Measurements from ENCODE around the gene IDH2. TPM values are rescaled to one million over a fixed set of nuclear protein-coding genes. Genes with fewer than 3 reads are reported as not detected.

The IDH2 gene
- total RNA-seq, 3 donors from 2014 or later = 29.9 to 73.5 (median 58.7) TPM

- Histone ChIP-seq H3K4me3 (no peak overlapping the region), H3K9me3 (no peaks in the 10 kb centered on the region), H3K27me3 (no peaks in the 10 kb centered on the region), H3K27ac (no peak overlapping the region), H3K36me3 (no peaks in the 10 kb centered on the region), H3K4me1 (no peaks in the 10 kb centered on the region)
- no peak for DNase-seq (ENCODE audit: low spot score in 2 of 2)
- no peak for TF ChIP-seq CTCF (IDR thresholded peaks at IDR 0.05)
- TF ChIP-seq POLR2A (IDR thresholded peaks at IDR 0.05) = no peak
- no peak for TF ChIP-seq POLR2AphosphoS5 (IDR thresholded peaks at IDR 0.05)
- intact Hi-C loops (cut with DNase I; ENCODE audit: low total_unique reads) = no loop called here
Measured at GRCh38 chr15:90138071-90138833, 36.0 kb upstream of the IDH2 start.

- Histone ChIP-seq H3K27ac (no peak overlapping the region), H3K9me3 (no peaks in the 10 kb centered on the region), H3K4me3 (no peak overlapping the region), H3K4me1 (no peaks in the 10 kb centered on the region), H3K36me3 (no peaks in the 10 kb centered on the region), H3K27me3 (no peaks in the 10 kb centered on the region)
- no peak for DNase-seq (ENCODE audit: low spot score in 2 of 2)
- TF ChIP-seq CTCF (IDR thresholded peaks at IDR 0.05) = no peak
- TF ChIP-seq POLR2A (IDR thresholded peaks at IDR 0.05) = no peak
- no peak for TF ChIP-seq POLR2AphosphoS5 (IDR thresholded peaks at IDR 0.05)
- intact Hi-C loops (cut with DNase I; ENCODE audit: low total_unique reads) = no loop called here
Measured at GRCh38 chr15:90132437-90132836, 30.2 kb upstream of the IDH2 start.

GRCh38 chr15:90131848-90132247, 29.6 kb upstream of the IDH2 start:
- Histone ChIP-seq H3K4me3 (no peak overlapping the region), H3K27me3 (no peaks in the 10 kb centered on the region), H3K4me1 (no peaks in the 10 kb centered on the region), H3K36me3 (no peaks in the 10 kb centered on the region), H3K27ac (no peak overlapping the region), H3K9me3 (no peaks in the 10 kb centered on the region)
- no peak for DNase-seq (ENCODE audit: low spot score in 2 of 2)
- intact Hi-C loops (cut with DNase I; ENCODE audit: low total_unique reads) = no loop called here
- TF ChIP-seq CTCF (IDR thresholded peaks at IDR 0.05) (no peak), POLR2A (IDR thresholded peaks at IDR 0.05) (no peak), POLR2AphosphoS5 (IDR thresholded peaks at IDR 0.05) (no peak)

- TF ChIP-seq CTCF (IDR thresholded peaks at IDR 0.05) = no peak
- TF ChIP-seq POLR2A (IDR thresholded peaks at IDR 0.05) = no peak
- no peak for TF ChIP-seq POLR2AphosphoS5 (IDR thresholded peaks at IDR 0.05)
- Histone ChIP-seq H3K4me3 (no peak overlapping the region), H3K9me3 (no peaks in the 10 kb centered on the region), H3K27me3 (no peaks in the 10 kb centered on the region), H3K4me1 (no peaks in the 10 kb centered on the region), H3K36me3 (no peaks in the 10 kb centered on the region), H3K27ac (no peak overlapping the region)
- DNase-seq (ENCODE audit: low spot score in 2 of 2) = no peak
- intact Hi-C loops (cut with DNase I; ENCODE audit: low total_unique reads) = no loop called here
Measured at GRCh38 chr15:90130291-90130690, 28.0 kb upstream of the IDH2 start.

DNA sequence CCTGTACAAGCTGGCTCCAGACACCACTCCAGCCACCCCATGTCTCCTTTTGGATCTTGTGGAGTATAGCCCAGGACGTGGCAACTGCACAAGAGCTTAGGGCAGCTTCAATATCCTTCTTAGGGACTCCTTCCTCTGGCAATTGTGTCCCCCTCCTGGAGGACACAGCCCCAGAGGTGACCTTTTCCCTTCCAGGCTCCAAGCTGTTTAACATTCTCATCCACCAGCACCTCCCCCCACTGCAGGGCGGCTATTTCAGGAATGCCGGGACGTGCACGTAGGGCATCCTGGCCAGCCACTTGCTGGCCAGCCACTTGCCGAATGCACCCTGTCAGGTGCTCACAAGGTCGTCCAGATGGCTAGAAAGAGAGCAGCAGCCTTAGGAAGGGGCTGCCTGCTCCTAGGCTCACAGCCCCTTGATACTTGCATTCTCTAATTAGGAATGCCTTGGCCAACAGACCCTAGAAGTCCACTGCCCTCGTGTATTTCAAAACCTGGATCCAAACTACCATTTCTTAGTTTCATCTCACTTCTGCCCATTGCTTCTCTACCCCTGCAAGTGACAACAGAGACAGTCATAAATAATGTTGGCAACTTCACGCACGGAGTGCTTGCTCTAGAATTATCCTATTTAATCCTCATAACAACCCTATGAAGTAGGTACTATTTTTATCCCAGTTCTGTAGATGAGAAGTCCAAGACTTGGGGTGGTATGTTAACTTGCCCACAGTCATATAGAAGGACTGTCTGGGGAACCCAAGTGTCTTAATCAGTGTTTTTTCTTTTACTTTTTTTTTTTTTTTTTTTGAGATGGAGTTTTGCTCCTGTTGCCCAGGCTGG, 24.5 kb upstream of the IDH2 start:
- no peaks in the 10 kb centered on the region for H3K36me3 ChIP-seq
- H3K4me1 ChIP-seq = no peaks in the 10 kb centered on the region
- TF ChIP-seq POLR2A (IDR thresholded peaks at IDR 0.05) = no peak
- no peak for TF ChIP-seq POLR2AphosphoS5 (IDR thresholded peaks at IDR 0.05)
- TF ChIP-seq CTCF (IDR thresholded peaks at IDR 0.05) = no peak
- no peaks in the 10 kb centered on the region for H3K9me3 ChIP-seq
- H3K4me3 ChIP-seq = no peak overlapping the region
- no peak for DNase-seq (ENCODE audit: low spot score in 2 of 2)
- H3K27ac ChIP-seq = no peak overlapping the region
- H3K27me3 ChIP-seq = no peaks in the 10 kb centered on the region
- intact Hi-C loops (cut with DNase I; ENCODE audit: low total_unique reads) = no loop called here

Data from breast epithelium (tissue), 4 donors.